Measurements from ENCODE around the gene MFAP4.
A peak's percentile ranks its signal among the peaks of the same experiment; 100 is the strongest.
"Not testable (repeated sequence)": the region's sequence is repeated elsewhere in the genome, so short reads cannot be mapped to it uniquely, and the experiment has no call there.

Gene MFAP4

DNA sequence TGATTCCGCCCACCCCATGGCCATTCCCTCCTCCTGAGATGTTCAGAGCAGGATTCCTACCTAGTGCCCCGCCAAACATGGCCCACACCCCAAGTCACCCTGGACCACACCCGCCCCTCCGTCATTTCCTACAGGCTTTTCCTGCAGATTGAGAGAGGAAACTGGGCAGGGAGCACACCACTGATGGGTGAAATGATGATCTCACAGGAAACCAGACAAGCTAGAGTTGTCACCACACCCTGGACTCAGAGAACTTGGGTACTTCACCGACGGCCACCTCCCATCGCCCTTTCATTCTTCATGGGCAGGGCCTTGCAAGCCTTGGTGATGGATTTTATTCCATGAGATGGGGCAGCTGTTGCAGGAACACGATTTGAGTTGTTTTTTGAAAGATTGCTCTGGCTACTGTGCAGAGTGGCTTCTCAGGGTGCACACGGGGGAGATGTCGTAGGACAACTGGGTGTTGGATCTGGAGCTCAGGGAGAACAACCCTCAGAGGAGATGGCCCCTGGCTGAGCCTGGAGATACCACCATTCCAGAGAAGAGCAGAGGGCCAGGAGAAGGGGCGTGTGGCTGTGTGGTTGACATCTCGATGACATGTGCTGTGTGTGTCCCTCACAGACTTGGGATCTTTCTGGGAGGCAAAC lies 17.0 kb downstream of the MFAP4 start:
- DNase-seq, result peak; percentile 65

DNA sequence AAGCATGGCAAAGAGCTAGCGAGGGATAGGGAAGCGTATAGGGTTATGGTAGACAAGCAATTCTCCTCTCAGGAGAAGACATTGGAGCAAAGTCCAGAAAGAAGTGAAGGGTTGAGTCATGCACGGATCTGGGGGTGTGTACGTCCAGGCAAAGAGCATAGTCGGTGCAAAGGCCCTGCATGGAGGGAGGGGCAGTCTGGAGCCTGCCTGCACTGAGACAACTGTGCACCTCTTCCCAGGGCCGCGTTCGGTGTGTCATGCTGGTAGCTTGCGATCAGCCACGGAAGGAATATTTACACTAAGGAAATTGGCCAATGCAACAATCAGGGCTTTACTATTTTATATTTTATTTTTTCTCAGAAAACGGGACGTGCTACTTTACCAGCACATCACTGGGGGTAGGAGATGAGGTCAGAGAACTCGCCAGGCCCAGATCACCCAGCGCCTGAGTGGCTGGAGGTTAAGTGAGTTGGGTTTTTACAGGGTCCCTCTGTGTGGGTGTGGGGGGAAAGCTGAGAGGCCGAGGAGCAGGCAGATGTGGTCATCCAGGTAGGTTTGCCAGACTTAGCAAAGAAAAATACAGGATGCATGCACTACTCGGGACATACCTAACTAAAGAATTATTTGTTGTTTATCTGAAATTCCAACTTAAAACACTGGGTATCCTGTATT lies 17.7 kb downstream of the MFAP4 start:
- no peak for DNase-seq

DNA sequence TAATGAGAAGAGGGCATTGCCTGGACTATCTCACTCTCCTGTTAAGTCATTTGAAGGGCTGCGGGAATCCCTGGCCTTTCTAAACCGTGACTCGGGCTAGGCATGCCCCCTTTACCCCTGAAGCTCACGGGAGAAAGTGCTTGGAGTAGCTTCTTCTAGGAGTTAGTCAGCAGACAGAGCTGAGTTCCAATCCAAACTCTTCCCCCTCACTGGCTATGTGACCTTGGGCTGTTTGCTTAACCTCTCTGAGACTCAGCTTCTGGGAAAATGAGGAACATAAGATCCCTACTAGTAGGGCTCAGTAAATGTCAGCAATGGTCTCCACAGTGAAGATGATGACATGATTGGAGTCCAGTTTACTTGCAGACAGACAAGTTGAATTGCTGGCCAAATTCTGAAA lies 18.8 kb downstream of the MFAP4 start:
- DNase-seq, result no peak

- DNase-seq, result no peak
These were observed 20.4 kb downstream of the MFAP4 start for GRCh38 chr17:19366637-19366972.

DNA sequence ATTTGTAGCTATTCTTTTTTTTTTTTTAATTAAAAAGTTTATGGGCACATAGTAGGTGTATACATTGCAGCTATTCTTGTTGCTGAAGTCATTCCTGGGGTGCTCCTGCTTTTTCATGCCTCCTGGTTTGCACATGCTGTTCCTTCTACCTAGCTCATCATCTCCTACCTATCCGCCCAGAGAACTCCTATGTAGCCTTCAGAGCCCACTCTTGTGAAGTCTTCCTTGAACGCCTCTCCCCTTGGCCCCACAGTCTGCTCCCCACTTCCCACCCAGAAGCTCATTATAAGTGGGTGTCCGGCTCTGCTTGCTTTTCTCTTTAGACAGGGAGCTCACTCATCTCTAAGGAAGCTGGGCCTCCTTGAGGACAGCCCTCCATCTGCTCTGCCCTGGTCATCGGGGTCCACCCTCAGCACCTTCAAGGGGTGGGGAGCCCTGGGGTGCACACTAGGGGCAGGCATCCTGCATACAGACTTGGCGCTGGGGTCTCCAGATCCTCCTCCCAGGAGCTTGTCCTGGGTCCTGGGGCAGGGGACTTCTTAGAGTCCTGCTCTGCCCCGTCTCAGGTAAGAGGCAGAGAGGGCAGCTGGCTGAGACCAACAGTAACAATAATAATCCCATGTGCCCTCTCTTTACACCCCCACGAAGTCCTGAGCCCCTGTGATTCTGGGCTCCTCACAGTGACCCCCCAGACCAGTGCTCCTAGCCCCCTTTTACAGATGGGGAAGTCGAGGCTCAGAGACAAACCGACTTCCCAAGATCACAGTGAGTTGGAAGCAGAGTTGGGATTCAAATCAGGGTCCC lies 21.0 kb downstream of the MFAP4 start:
- no peak for DNase-seq

GRCh38 chr17:19365499-19365817 lies 21.5 kb downstream of the MFAP4 start:
- no peak for DNase-seq

DNA sequence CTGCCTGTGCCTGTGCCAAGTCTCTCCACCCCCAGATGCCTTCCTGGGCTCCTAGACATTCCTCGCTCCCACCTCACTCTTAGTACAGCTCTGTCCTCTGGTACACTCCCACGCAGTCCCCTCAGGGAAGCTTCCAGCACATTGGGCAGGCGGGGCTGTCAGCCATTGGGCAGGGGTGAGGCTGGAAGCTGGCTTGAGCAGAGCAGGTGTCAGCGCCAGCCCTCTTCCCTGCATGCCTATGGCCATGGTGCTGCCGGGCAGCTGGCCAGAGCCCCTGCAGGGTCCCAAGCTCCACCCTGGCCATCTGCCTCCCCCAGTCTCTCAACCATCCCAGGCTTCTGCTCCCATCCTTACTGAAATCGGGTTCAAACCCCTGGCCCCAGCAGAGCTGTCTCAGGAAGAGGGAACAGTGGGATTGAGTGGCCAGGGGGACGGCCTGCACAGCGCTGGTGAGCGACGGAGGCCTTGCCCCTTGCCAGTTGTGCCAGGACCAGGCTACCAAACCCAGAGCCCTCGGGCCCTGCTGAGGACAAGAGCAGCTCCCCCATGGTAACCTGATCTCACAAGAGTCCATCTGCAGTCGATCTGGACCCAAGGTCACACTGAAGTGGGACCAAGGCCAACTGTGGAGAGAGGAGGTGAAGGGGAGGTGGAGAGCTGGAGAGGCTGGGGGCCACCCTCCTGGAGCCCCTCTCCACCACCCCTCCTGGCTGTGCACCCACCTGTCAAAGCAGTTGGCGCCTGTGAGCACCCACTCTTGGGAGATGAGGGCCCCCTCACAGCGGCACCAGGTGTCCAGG lies 22.1 kb downstream of the MFAP4 start:
- no peak for DNase-seq

DNA sequence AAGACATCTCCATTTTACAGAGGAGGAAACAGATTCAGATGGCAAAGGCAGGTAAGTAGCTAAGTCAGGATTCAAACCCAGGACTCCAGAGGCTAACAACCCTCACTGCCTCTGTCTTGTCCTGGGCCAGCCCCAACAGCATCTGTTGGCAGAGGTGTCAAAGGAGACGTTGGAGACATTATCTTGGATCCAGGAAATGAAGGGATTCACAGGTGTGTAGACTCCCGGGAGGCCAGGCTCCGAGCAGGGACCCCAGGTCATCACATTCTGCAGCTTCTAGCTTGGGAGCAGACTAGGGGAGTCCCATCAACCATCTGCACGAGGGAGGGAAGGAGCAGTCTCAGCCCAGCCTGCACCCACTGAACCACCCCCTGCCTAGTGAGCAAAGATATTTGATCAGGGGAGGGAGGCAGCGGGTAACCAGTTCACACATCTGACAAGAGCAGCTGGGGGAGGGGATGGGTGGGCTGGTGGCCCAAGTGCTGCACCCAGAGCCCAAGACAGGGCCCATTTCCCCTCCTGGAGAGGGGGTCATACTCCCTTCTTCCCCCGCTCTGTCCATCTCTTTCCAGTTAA lies 23.4 kb downstream of the MFAP4 start:
- DNase-seq, result no peak

DNA sequence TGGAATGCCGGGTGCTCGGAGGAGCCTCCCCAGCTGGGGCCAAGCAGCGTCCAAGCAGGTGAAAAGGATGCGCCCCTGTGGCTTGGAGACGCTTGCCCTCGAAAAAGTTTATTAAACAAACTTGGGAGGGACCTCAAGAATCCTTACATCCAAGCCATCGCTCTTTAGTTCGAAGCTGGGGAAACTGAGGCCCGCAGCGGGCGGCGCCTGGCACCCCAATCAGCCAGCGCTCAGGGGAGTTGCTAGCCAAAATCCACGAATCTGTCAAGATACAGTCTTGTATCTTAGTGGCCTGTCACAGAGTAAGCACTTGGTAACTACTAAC lies 23.9 kb downstream of the MFAP4 start:
- DNase-seq, result no peak

DNA sequence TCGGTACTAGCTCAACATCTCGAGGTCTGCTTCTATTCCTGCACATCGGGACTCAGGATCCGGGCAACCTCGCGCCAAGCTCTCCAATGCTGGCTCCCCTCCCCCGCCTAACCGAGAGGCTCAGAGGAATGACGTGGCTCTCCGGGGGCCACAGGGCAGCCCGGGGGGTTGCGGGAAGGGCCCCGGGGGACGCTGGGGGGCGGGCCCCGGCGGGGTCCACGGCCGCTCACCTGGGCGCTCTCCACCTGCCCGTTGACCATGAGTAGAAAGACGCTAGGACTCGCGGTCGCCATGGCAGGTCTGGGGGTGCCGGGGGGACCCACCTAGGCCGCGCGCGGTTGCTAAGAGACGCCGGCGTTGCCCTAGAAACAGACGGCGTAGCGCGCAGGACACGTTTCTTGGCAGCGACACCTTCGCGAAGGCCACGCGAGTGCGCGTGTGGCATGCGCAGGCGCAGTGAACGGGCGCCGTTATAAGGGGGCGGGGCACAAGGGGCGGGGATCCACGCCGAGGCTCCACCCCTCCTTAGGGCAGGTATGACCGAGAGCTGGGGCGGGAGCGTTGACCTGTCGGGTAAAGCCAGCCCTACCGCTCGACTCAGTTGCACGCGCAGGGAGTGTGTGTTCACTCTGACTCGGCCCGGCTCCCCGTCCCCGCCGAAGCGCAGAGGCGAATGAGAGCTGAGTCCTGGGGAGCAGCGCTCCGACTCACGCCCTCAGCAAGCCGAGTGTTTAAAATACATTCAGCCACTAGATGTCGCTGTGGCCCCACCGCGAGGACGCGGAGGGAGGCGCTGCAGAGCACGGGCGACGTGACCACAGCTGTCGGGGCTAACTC lies 24.5 kb downstream of the MFAP4 start, which contains the start of gene B9D1:
TSS of gene B9D1 (minus strand) at position 447 of the 837 bp plus-strand sequence. CDS start at position 293, 154 bp downstream.
- peak; percentile 96 for DNase-seq

- no peak for DNase-seq
These were observed 25.1 kb downstream of the MFAP4 start for GRCh38 chr17:19361944-19362276.

- no peak for DNase-seq
These were observed 25.7 kb downstream of the MFAP4 start for GRCh38 chr17:19361326-19361725.

DNA sequence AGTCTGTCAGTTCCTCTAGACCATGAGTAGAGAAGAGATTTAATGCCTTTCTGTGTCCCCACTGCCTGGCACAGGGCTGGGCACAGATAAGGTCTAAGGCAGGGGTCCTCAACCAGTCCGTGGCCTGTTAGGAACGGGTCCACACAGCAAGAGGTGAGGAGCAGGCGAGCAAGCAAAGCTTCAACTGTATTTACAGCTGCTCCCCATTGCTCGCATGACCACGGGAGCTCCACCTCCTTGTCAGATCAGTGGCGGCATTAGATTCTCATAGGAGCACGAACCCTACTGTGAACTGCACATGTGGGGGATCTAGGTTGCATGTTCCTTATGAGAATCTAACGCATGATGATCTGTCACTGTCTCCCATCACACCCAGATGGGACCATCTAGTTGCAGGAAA lies 26.2 kb downstream of the MFAP4 start:
- no peak for DNase-seq

- no peak for DNase-seq
These were observed 27.1 kb downstream of the MFAP4 start for GRCh38 chr17:19359856-19360255.

DNA sequence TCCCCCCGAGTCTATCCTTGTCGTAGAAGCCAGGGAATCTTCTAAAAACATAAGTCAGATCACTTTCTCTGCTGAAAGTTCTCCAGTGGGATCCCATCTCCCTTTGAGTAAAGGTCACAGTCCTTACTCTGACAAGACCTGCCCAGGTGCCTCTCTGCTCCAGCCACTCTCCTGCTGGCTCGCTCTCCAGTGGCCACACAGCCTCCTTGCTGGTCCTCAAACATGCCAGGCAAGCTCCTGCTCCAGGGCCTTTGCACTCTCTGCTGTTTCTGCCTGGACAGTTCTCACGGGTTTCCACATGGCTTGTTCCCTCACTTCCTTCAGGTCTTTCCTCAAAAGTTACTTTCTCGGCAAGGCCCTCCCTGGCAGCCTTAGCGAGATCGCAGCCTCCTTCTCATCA lies 27.8 kb downstream of the MFAP4 start:
- DNase-seq, result no peak

- no peak for DNase-seq
These were observed 29.2 kb downstream of the MFAP4 start for GRCh38 chr17:19357761-19358160.

DNA sequence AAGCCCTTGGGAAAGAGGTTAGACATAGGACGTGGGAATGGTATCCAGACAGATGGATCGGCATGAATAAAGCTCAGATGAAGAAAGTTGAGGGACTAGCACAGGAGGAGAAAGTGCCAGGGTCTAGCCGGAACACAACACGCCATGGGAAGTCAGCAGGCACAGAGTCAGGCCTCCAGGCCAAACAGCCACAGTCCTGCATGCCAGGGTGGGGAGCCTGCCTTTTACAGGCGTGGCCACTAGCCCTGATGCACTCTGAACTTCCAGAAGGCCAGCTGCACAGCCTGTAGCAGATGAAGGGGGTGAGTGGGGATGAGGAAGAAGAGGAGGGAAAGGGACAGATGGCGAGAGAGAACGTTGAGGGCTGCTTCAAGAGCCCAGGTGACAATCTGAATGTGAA lies 29.6 kb downstream of the MFAP4 start:
- DNase-seq, result no peak

- DNase-seq, result no peak
These were observed 32.2 kb downstream of the MFAP4 start for GRCh38 chr17:19354748-19355147.

- not testable (repeated sequence) for DNase-seq
These were observed 33.6 kb downstream of the MFAP4 start for GRCh38 chr17:19353401-19353800.

DNA sequence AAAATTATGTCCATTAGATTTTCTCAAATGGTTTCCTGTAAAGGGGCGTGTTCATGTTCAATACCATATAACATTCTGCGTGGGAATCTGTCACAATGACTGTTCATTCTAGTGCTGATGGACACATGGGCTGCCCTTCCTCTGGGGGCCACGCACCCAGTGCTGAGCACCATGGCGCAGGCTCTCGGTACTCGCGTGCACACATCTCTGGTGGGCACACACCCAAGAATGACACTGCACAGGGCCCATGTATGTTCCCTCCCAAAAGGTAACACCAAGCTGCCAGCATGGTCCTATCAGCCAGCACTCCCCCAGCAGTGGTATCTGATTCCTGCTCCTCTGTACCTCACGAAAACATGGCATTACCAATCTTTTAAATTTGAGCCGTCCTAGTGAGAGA lies 38.2 kb downstream of the MFAP4 start:
- no peak for DNase-seq

DNA sequence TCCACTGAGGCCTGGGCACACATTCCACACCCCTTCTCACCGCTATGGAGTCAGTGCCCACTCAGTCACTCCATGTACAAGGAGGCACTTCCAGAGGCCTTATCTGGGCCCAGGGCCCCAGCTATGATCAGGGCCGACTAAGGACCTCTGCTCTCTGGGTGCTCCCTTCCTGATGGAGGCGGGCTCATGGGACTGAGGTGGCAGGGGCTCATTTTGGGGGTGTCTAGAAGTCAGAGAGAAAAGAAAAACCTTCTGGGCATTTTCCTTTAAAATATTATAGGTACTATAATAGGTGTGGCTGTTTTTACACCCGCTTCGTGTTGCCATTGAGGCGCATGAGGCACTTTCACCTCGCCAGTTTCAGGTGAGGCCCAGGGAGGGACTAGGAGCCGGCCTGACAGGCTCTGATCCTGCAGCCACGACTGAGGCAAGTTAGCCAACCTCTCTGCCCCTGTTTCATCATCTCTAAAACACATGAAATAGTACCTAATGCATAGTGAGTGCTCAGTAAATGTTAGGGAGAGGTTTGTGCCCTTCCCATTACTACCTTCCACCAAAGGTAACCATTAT lies 38.8 kb downstream of the MFAP4 start:
- no peak for DNase-seq

Measured in CD4-positive, alpha-beta T cell treated with Interleukin-21 for 1 hour (primary cell).